Measurements from ENCODE around the gene HDAC5.

GRCh38 chr17:44087319-44087718 is 36.1 kb downstream of the HDAC5 start:
- TF ChIP-seq CTCF (conservative IDR thresholded peaks at IDR 0.05; ENCODE audit: low read length) (no peak), EZH2phosphoT487 (IDR thresholded peaks at IDR 0.05; ENCODE audit: borderline replicate concordance, low read depth, low read length) (no peak)

Measured in OCI-LY7 (cell line).